Endothelial cell of hepatic sinusoid (primary cell): Measurements from ENCODE around the gene MLST8.
"Not testable (repeated sequence)": the region's sequence is repeated elsewhere in the genome, so short reads cannot be mapped to it uniquely, and the experiment has no call there.

ENCODE experiments used
- in situ Hi-C: cut with HindIII; loops from 2 replicates; pipeline ENCODE4 v1.10.0; 2017; ENCODE audit warnings: low sequenced_read_pairs

The MLST8 gene

GRCh38 chr16:2187212-2187611 is 18.0 kb upstream of the MLST8 start:
- in situ Hi-C loops: no loop called here

GRCh38 chr16:2188395-2188794 is 16.9 kb upstream of the MLST8 start:
- in situ Hi-C loops: no loop called here

GRCh38 chr16:2189252-2189893 is 15.9 kb upstream of the MLST8 start:
- in situ Hi-C loops: no loop called here

GRCh38 chr16:2190002-2190658 is 15.1 kb upstream of the MLST8 start:
- in situ Hi-C loops: no loop called here

- in situ Hi-C loops: no loop called here
Observed at GRCh38 chr16:2190659-2191445, 14.4 kb upstream of the MLST8 start.

GRCh38 chr16:2191446-2191706 is 13.9 kb upstream of the MLST8 start:
- in situ Hi-C loops: no loop called here

- in situ Hi-C loops: no loop called here
Observed at GRCh38 chr16:2194166-2194834, 11.0 kb upstream of the MLST8 start.

GRCh38 chr16:2194852-2195321 is 10.4 kb upstream of the MLST8 start:
- in situ Hi-C loops: no loop called here

GRCh38 chr16:2195322-2196161 is 9.7 kb upstream of the MLST8 start:
- in situ Hi-C loops: no loop called here

- in situ Hi-C loops: no loop called here
Observed at GRCh38 chr16:2196162-2196980, 8.9 kb upstream of the MLST8 start, which contains the start of gene CASKIN1. TSS of gene CASKIN1 (minus strand) at chr16:2196605. CDS start at chr16:2196432, 173 bp downstream.

- in situ Hi-C loops: no loop called here
Observed at GRCh38 chr16:2196981-2197511, 8.2 kb upstream of the MLST8 start.

GRCh38 chr16:2197765-2198164 is 7.5 kb upstream of the MLST8 start:
- in situ Hi-C loops: no loop called here

GRCh38 chr16:2198283-2198682 is 7.0 kb upstream of the MLST8 start:
- in situ Hi-C loops: no loop called here

GRCh38 chr16:2199095-2199494 is 6.2 kb upstream of the MLST8 start:
- in situ Hi-C loops: no loop called here

GRCh38 chr16:2199621-2200139 is 5.6 kb upstream of the MLST8 start:
- in situ Hi-C loops: no loop called here

- in situ Hi-C loops: no loop called here
Observed at GRCh38 chr16:2200313-2200712, 4.9 kb upstream of the MLST8 start.

- in situ Hi-C loops: not testable (repeated sequence)
Observed at GRCh38 chr16:2203119-2203688, 2.0 kb upstream of the MLST8 start.

- in situ Hi-C loops: no loop called here
Observed at GRCh38 chr16:2204416-2205103, 694 bp upstream of the MLST8 start.
